Activated naive CD4-positive, alpha-beta T cell treated with anti-CD3 and anti-CD28 coated beads, Interleukin-2, amount 50 U/mL, for 16 hours (primary cell): ENCODE data around the gene CHDH.

ENCODE experiments used
- DNase-seq: peaks from one replicate; pipeline ENCODE4 v3.0.0-alpha.2; 2020

Gene CHDH

GRCh38 chr3:53807117-53807810, 39.0 kb downstream of the CHDH start:
- DNase-seq, result no peak

GRCh38 chr3:53806182-53807116, 39.8 kb downstream of the CHDH start:
- no peak for DNase-seq

GRCh38 chr3:53805463-53806159, 40.6 kb downstream of the CHDH start:
- DNase-seq, result no peak

- no peak for DNase-seq
Measured at GRCh38 chr3:53804697-53805462, 41.3 kb downstream of the CHDH start.

- no peak for DNase-seq
Measured at GRCh38 chr3:53803816-53804695, 42.2 kb downstream of the CHDH start.

- no peak for DNase-seq
Measured at GRCh38 chr3:53803124-53803815, 42.9 kb downstream of the CHDH start.

GRCh38 chr3:53802256-53802880, 43.9 kb downstream of the CHDH start:
- DNase-seq, result no peak

GRCh38 chr3:53801319-53801718, 44.9 kb downstream of the CHDH start:
- no peak for DNase-seq

GRCh38 chr3:53800041-53800906, 45.9 kb downstream of the CHDH start:
- no peak for DNase-seq

- no peak for DNase-seq
Measured at GRCh38 chr3:53799338-53799865, 46.8 kb downstream of the CHDH start.

- DNase-seq, result no peak
Measured at GRCh38 chr3:53798144-53798543, 48.1 kb downstream of the CHDH start.

GRCh38 chr3:53795789-53796560, 50.2 kb downstream of the CHDH start:
- no peak for DNase-seq

- DNase-seq, result no peak
Measured at GRCh38 chr3:53795176-53795575, 51.0 kb downstream of the CHDH start.

GRCh38 chr3:53794597-53794996, 51.6 kb downstream of the CHDH start:
- DNase-seq, result no peak

GRCh38 chr3:53792866-53793265, 53.4 kb downstream of the CHDH start:
- no peak for DNase-seq

GRCh38 chr3:53791317-53791716, 54.9 kb downstream of the CHDH start:
- no peak for DNase-seq

GRCh38 chr3:53790470-53790869, 55.7 kb downstream of the CHDH start:
- no peak for DNase-seq

GRCh38 chr3:53789459-53789858, 56.8 kb downstream of the CHDH start:
- DNase-seq, result no peak
